ENCODE measurements around the gene FKBP10.
A peak's percentile ranks its signal among the peaks of the same experiment; 100 is the strongest.
"Not testable (repeated sequence)": the region's sequence is repeated elsewhere in the genome, so short reads cannot be mapped to it uniquely, and the experiment has no call there.

Gene FKBP10

GRCh38 chr17:41810659-41811548 is 1.9 kb upstream of the FKBP10 start:
- no peak for DNase-seq (ENCODE audit: low read depth in 2 of 2)

GRCh38 chr17:41811549-41812380 is 1.0 kb upstream of the FKBP10 start, which contains the start of gene P3H4:
TSS of gene P3H4 (minus strand) at chr17:41811949. CDS start at chr17:41811915, 34 bp downstream.
- peak; percentile 25 to 57 for DNase-seq (ENCODE audit: low read depth in 2 of 2)

DNA sequence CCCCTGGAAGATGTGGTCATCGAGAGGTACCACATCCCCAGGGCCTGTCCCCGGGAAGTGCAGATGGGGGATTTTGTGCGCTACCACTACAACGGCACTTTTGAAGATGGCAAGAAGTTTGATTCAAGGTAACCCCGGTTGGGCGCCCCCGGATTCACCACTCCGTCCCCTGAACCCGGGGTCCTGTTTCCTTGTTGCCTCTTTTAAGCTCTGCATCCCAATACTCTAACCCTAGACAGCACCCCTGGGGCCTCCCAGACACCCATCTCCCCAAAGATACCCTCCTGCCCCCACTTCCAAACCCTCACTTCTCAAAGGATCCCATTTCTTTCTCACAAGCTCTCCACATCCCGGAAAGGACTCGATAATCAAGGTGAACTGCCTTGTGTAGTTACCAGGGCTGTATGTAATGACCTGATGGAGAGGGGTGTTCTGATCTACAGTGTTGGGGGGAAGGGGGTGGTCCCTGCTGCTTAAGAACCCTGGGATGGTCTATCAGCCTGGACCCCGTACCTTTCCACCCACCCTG is 412 bp downstream of the FKBP10 start:
- no peak for DNase-seq (ENCODE audit: low read depth in 2 of 2)

GRCh38 chr17:41813699-41814124 is 908 bp downstream of the FKBP10 start:
- no peak for DNase-seq (ENCODE audit: low read depth in 2 of 2)

DNA sequence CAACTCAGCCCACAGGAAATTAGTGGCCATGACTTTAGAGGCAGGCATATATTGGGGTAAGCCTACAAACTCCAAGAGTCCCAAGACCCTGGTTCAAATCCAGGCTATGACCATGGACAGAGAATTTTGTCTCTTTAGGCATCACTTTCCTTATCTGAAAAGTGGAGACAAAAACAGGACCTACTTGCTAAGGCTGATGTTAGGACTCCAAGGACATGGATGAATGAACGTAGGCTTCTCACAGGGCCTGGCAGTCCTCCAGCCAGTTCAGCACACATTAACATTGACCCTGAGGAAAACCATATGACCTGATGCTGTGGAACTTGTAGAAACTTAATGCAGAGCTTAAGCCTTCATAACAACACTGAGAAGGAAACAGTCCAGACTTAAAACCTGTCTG is 1.4 kb downstream of the FKBP10 start:
- DNase-seq (ENCODE audit: low read depth in 2 of 2): no peak

DNA sequence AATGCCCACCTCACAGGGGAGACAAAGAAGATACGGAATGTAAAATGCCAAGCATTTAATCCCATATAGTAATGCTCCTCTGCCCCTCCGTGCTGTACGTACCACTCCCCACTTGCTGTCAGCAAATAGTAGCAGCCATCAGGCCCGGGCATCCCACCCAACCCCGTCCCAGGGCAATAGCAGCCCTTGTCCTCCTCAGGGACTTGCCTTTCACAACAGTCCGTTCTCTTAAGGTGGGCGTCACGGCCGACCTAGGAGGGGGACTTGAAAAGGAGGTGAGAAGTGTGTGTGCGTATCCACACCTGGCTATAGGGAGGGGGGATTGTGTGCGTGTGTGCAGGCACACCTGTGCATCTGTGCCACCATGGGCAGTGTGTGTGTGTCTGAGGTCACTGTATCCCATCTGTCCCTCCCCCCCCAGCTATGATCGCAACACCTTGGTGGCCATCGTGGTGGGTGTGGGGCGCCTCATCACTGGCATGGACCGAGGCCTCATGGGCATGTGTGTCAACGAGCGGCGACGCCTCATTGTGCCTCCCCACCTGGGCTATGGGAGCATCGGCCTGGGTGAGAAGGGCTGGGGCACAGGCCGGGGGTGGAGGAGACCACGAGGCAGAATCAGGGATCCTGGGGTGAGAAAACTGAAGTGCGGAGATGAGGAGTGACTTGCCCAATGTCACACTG is 4.0 kb downstream of the FKBP10 start:
- no peak for DNase-seq (ENCODE audit: low read depth in 2 of 2)

DNA sequence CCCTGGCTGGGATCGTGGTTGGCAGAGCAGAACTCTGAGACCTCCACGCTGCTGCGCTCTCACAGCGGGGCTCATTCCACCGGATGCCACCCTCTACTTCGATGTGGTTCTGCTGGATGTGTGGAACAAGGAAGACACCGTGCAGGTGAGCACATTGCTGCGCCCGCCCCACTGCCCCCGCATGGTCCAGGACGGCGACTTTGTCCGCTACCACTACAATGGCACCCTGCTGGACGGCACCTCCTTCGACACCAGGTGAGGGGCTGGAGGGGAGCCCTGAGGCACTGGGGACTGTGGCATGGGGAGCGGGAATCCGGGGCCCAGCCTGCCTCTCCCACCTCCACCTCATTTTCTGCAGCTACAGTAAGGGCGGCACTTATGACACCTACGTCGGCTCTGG is 5.2 kb downstream of the FKBP10 start:
- DNase-seq (ENCODE audit: low read depth in 2 of 2): no peak

DNA sequence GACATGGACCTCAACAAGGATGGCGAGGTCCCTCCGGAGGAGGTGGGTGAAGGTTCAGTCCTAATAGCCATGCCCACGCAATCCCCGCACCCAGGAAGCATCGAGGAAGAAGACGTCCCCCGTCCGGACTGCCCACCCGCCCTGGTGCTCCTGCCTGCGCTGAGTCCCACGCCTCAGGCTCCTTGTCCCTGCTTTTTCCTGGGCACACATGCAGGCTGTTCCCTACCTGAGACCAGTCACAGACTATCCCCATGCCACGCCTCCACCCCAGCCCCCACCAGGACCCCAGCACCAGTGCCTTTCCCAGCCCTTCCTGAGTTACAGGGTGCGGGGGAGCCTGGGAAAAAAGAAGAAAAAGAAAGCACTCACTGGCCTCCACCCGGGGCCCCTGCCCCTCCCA is 9.0 kb downstream of the FKBP10 start:
- DNase-seq (ENCODE audit: low read depth in 2 of 2): no peak

GRCh38 chr17:41822216-41823140 is 9.7 kb downstream of the FKBP10 start:
- no peak for DNase-seq (ENCODE audit: low read depth in 2 of 2)

DNA sequence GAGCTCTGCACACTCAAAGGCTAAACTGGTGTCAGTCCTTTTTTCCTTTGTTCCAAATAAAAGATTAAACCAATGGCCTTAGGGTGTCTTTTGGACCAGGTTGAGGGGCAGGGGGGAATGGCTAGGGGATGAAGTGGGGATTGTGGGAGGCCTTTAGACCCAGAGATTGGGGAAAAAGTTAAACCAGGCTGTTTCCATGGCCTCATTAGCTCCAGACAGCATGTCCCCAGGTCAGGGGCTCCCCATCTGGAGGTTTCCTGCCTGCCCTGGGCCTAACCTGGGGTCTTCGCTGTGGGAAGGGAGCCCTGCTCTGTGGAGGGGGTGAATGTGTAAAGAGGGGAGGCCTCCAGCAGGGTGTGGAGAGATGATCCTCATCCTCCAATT is 10.3 kb downstream of the FKBP10 start:
- no peak for DNase-seq (ENCODE audit: low read depth in 2 of 2)

GRCh38 chr17:41823580-41823979 is 10.8 kb downstream of the FKBP10 start:
- DNase-seq (ENCODE audit: low read depth in 2 of 2): no peak

DNA sequence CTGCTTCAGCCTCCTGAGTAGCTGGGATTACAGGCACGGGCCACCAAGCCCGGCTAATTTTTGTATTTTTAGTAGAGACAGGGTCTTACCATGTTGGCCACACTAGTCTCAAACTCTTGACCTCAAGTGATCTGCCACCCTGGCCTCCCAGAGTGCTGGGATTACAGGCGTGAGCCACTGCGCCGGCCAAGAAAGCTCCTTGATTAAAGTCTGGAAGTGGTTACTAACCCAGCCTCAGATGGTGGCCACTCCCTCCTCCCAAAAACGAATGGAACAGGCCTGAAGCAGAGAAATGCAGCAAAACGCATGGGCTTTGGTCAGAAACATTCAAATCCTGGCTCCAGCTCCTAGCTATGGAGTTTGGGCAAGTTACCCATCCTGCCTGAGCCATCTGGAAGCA is 11.3 kb downstream of the FKBP10 start:
- no peak for DNase-seq (ENCODE audit: low read depth in 2 of 2)

DNA sequence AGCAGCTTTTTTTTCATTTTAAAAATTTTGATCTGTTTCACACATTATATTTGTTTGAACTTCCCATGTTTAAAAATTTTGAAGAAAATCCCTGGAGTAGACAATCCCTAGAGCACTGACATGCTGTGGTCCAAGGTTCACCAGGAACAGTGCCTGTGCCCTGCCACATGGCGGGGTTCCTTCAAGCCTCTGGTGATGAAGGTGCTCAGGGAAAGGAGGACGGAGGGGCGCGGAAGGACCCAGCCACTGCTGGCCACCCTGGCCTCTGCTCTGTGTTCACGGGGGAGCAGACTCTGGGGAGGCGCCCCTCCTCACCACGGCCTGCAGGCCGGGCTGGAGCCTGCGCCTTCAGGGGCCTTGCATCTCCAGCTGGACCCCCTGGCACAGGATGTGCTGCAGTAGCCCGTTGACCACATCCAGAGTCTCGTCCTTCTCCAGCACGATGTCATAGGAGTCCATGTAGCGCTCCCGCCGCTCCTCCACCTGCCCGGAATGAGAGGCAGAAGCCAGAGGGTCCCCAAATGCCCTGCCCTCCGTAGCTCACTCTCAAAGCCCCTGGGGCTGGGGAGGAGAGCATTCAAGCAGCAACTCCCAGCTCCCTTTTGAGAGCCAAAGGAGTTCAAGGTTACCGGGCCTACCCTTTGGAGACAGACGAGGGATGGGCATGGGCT is 12.5 kb downstream of the FKBP10 start:
- no peak for DNase-seq (ENCODE audit: low read depth in 2 of 2)

DNA sequence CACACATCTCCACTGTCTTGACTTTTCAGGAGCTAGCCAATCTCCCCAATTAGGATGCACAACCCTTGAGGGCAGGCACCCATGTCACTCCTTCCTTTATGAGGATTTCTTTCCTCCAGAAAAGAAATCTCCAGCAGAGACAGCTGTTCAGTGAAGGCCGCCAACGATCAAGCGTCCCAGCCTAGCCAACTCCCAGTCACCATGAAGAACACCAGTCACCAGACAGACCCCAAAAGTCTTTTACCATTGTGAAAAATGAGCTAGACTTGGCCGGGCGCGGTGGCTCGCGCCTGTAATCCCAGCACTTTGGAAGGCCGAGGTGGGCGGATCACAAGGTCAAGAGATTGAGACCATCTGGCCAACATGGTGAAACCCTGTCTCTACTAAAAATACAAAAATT is 17.2 kb downstream of the FKBP10 start:
- not testable (repeated sequence) for DNase-seq (ENCODE audit: low read depth in 2 of 2)

GRCh38 chr17:41835214-41835799 is 22.5 kb downstream of the FKBP10 start:
- no peak for DNase-seq (ENCODE audit: low read depth in 2 of 2)

- DNase-seq (ENCODE audit: low read depth in 2 of 2): peak in 1 of 2 donors; percentile 25
Measured at GRCh38 chr17:41835800-41836549, 23.2 kb downstream of the FKBP10 start, which contains the start of gene NT5C3B. TSS of gene NT5C3B (minus strand) at chr17:41836232. CDS start at chr17:41836193, 39 bp downstream.

GRCh38 chr17:41836550-41837196 is 23.9 kb downstream of the FKBP10 start:
- DNase-seq (ENCODE audit: low read depth in 2 of 2): no peak

DNA sequence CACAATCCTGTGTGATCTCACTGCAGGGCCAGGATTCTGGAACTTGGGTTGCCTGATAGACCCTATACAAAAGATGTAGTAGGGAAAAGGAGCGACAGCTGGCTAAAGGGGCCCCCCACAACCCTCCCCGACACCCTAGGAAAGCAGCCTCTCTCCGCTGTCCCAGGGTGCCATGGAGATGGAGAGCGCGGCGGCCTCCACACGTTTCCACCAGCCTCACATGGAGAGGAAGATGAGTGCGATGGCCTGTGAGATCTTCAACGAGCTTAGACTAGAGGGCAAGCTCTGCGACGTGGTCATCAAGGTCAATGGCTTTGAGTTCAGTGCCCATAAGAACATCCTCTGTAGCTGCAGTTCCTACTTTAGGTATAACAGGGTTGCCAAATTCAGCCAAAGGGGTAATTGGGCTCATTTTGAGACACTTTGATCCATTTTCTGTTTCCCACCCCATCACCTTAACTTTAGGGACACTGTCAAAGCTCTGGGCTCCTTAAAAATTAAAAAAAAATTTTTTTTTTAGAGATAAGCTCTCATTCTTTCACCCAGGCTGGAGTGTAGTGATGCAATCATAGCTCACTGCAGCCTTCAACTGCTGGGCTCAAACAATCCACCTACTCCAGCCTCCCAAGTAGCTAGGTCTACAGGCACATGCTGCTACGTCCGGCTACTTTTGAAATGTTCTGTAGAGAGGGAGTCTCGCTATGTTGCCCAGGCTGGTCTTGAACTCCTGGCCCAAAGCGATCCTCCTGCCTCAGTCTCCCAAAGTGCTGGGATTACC is 25.1 kb downstream of the FKBP10 start, which contains the start of gene KLHL10:
Gene KLHL10 (plus strand): TSS at position 65 of the 778 bp plus-strand sequence. CDS start 108 bp downstream, at position 173.
- DNase-seq (ENCODE audit: low read depth in 2 of 2): no peak

Measured in stimulated activated CD8-positive, alpha-beta memory T cell treated with anti-CD3 and anti-CD28 coated beads, Interleukin-15, amount 100 ng/mL, for 4 hours (primary cell).